GM12878 (cell line): ENCODE data around the gene JAGN1. TPM values are rescaled to one million over a fixed set of nuclear protein-coding genes. Genes with fewer than 3 reads are reported as not detected.
A peak's percentile ranks its signal among the peaks of the same experiment; 100 is the strongest.

Experiments used
- ATAC-seq: fragments of 200-7000 bp; cut with Tn5 transposase; 3 replicates; pipeline ENCODE4 v1.9.1; 2020; ENCODE audit warnings: mild to moderate bottlenecking, moderate library complexity
- BruUV-seq: library from RNA; stranded (reverse); fragments of 400-500 nt; replicated peaks from 2 replicates; lab custom pipeline; 2021; lab: Mats Ljungman, UMichigan
- CTCF ChIA-PET: fragments of 300-600 bp; sonication (Branson Sonifier 250); formaldehyde crosslinking; extraction: SDS; loops from one replicate; lab custom pipeline; 2021; ENCODE audit warnings: inconsistent platforms; lab: Yijun Ruan, JAX
- POLR2A ChIA-PET: fragments of 350-600 bp; formaldehyde crosslinking; extraction: SDS; loops from one replicate; lab custom pipeline; 2021; ENCODE audit warnings: inconsistent platforms; lab: Charles Lee
- RAD21 ChIA-PET: fragments of 300-600 bp; sonication (Branson Sonifier 250); formaldehyde crosslinking; loops from one replicate; lab custom pipeline; 2023; ENCODE audit warnings: antibody characterized with exemption; ENCODE audit not compliant: unreplicated experiment; lab: Charles Lee
- SMC1A ChIA-PET: fragments of 300-600 bp; sonication (Branson Sonifier 250); formaldehyde crosslinking; loops from one replicate; lab custom pipeline; 2023; ENCODE audit not compliant: unreplicated experiment, uncharacterized antibody; lab: Charles Lee
- DNase-seq: peaks from one replicate; pipeline ENCODE4 v3.0.0-alpha.2; 2011; ENCODE audit warnings: low read depth, low spot score
- FAIRE-seq: peaks from 3 replicates; lab custom pipeline; 2011; peaks lifted over from hg19 to GRCh38; lab: Jason Lieb, UNC
- H2AFZ ChIP-seq: 2 replicates; pipeline ENCODE4 v1.6.0; 2011; ENCODE audit warnings: low read depth, low read length, control low read depth; ENCODE audit not compliant: control insufficient read depth
- H3K27ac ChIP-seq: 2 replicates; pipeline ENCODE4 v1.5.1; 2011; ENCODE audit warnings: control low read depth; ENCODE audit not compliant: control insufficient read depth, insufficient read depth
- H3K27me3 ChIP-seq, 2 experiments: replicated peaks in 1 of 2; 2 replicates each; pipeline versions ENCODE4 v1.6.0 to v1.6.1; 2011; ENCODE audit warnings: low read length in 1 of 2; ENCODE audit not compliant: control insufficient read depth in 2 of 2, insufficient read depth in 2 of 2
- H3K36me3 ChIP-seq, 2 experiments: 2 replicates each; pipeline ENCODE4 v1.5.1; 2011; ENCODE audit warnings: low read length in 1 of 2; ENCODE audit not compliant: control insufficient read depth in 2 of 2, insufficient read depth in 2 of 2
- H3K4me1 ChIP-seq: 2 replicates; pipeline ENCODE4 v1.6.1; 2011; ENCODE audit warnings: mild to moderate bottlenecking, low read length, moderate library complexity, mixed read lengths; ENCODE audit not compliant: control insufficient read depth, insufficient read depth
- H3K4me2 ChIP-seq: 2 replicates; pipeline ENCODE4 v1.6.0; 2011; ENCODE audit warnings: control low read depth; ENCODE audit not compliant: control insufficient read depth, insufficient read depth
- H3K4me3 ChIP-seq: fragments of 200-600 bp; sonication (generic); 2 replicates; pipeline ENCODE4 v1.5.1; 2016
- H3K79me2 ChIP-seq: 2 replicates; pipeline ENCODE4 v1.6.0; 2011; ENCODE audit warnings: low read length; ENCODE audit not compliant: control insufficient read depth, insufficient read depth
- H3K9ac ChIP-seq: 2 replicates; pipeline ENCODE4 v1.8.0; 2011; ENCODE audit warnings: low read length, control low read depth, mixed read lengths; ENCODE audit not compliant: control insufficient read depth, insufficient read depth
- H3K9me3 ChIP-seq: replicated peaks from 3 replicates; pipeline ENCODE4 v1.5.1; 2011; ENCODE audit warnings: mild to moderate bottlenecking, low read length; ENCODE audit not compliant: control insufficient read depth, insufficient read depth
- H4K20me1 ChIP-seq: 2 replicates; pipeline ENCODE4 v1.6.0; 2011; ENCODE audit not compliant: control insufficient read depth, insufficient read depth
- CEBPB ChIP-seq, 2 experiments: fragments of 150-350 bp in 1 of 2; IDR thresholded peaks; 2 replicates each; pipeline ENCODE4 v1.6.1; 2012 to 2014; ENCODE audit warnings: low read depth in 2 of 2, low read length in 2 of 2, borderline replicate concordance in 1 of 2, inconsistent platforms in 1 of 2
- ESRRA ChIP-seq: IDR thresholded peaks from 2 replicates; pipeline ENCODE4 v1.6.1; 2012; ENCODE audit warnings: mild to moderate bottlenecking, low read length, improper control_type of control experiment
- NBN ChIP-seq: fragments of 450-650 bp; IDR thresholded peaks from 2 replicates; pipeline ENCODE4 v1.6.1; 2016
- POLR2A ChIP-seq: IDR thresholded peaks from 2 replicates; pipeline ENCODE4 v1.6.1; 2011; ENCODE audit warnings: low read depth, mild to moderate bottlenecking, low read length
- SMARCA5 ChIP-seq: fragments of 450-650 bp; IDR thresholded peaks from 2 replicates; pipeline ENCODE4 v1.6.1; 2017; ENCODE audit warnings: mild to moderate bottlenecking
- SP1 ChIP-seq: IDR thresholded peaks from one replicate; pipeline ENCODE4 v1.6.1; 2011; ENCODE audit warnings: low read depth, low read length
- TARDBP ChIP-seq: IDR thresholded peaks from 2 replicates; pipeline ENCODE4 v1.6.1; 2016; ENCODE audit warnings: borderline replicate concordance
- TCF3 ChIP-seq: IDR thresholded peaks from 2 replicates; pipeline ENCODE4 v1.6.1; 2012; ENCODE audit warnings: low read depth, mild to moderate bottlenecking, low read length, borderline replicate concordance; ENCODE audit not compliant: insufficient read depth
- ZNF24 ChIP-seq: fragments of 450-650 bp; IDR thresholded peaks from 2 replicates; pipeline ENCODE4 v1.6.1; 2017; ENCODE audit warnings: antibody characterized with exemption, mild to moderate bottlenecking
- WGBS: methylation state at CpG from one replicate; pipeline ENCODE4 v1.1.6; 2016; ENCODE audit warnings: low lambda C conversion rate; ENCODE audit not compliant: insufficient replicate concordance, insufficient coverage; ENCODE audit errors: missing lambda C conversion rate; 5-methylcytosine and 5-hydroxymethylcytosine counted together
- in situ Hi-C: fragments of 300-500 bp; cut with MboI; formaldehyde crosslinking; loops from 9 replicates; pipeline ENCODE4 v1.14.3; 2018; ENCODE audit warnings: mixed read lengths
- intact Hi-C: fragments of 100-400 bp; cut with micrococcal nuclease; formaldehyde crosslinking; loops from one replicate; pipeline ENCODE4 v1.14.2; 2022; ENCODE audit not compliant: unreplicated experiment
- polyA plus RNA-seq, 11 experiments: library from polyadenylated mRNA; depleted of rRNA in 4 of 11; unstranded in 6 of 11; stranded (reverse) in 5 of 11; fragments of >200 nt; fragmentation: Nextera tagmentation in 4 of 11; fragmentation: Illumina TruSeq in 1 of 11; extraction: Ambion mirVana in 4 of 11; extraction: Trizol in 1 of 11; gene quantifications; 1 replicate in 1 of 11; 2 replicates in 10 of 11; pipeline versions ENCODE4 v1.2.1 to v1.2.3, GENCODE V29; 2011 to 2016; ENCODE audit warnings: inconsistent platforms in 2 of 11, missing spikeins in 2 of 11, low read depth in 1 of 11
- total RNA-seq, 4 experiments: library from RNA; depleted of rRNA in 3 of 4; stranded (reverse); fragments of >200 nt in 3 of 4; fragmentation: Illumina TruSeq in 1 of 4; extraction: Trizol in 1 of 4; gene quantifications; 2 replicates each; pipeline versions ENCODE4 v1.2.1 to v1.2.3, GENCODE V29; 2013 to 2021
- TF ChIP-seq, protein P1 (sequence below): IDR thresholded peaks from 2 replicates; pipeline ENCODE4 v1.6.1; 2012; ENCODE audit warnings: mild to moderate bottlenecking, low read depth, low read length
- TF ChIP-seq, protein P2 (sequence below): fragments of 450-650 bp; IDR thresholded peaks from 2 replicates; pipeline ENCODE4 v1.6.1; 2014; ENCODE audit warnings: mild to moderate bottlenecking

JAGN1 gene
- total and polyA plus RNA-seq, 10 of the 15 experiments (the other 5 are each of a cell fraction or from before 2014, with no cell fraction given), result 23.3 to 56.0 (median 35.4) TPM

DNA sequence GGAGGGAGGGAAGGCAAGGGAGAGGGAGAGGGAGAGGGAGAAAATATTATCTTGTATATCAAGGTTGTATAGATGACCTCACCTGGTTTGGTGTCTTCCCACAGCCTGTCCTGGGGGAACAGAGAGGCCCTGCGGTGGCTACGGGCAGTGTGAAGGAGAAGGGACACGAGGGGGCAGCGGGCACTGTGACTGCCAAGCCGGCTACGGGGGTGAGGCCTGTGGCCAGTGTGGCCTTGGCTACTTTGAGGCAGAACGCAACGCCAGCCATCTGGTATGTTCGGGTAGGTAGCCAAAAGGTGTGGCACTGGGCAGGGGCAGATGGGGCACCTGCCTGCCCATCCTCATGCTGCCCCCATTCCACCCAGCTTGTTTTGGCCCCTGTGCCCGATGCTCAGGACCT, 50.3 kb downstream of the JAGN1 start:
- no peaks in the 10 kb centered on the region for H4K20me1 ChIP-seq
- 94% methylated on average over 10 of the region's 10 CpGs for WGBS
- in situ Hi-C loops (no loop called here), intact Hi-C loops (no loop called here)
- H3K36me3 ChIP-seq, result peaks cover 0 to 4% of the 10 kb centered on the region in 2 experiments; a peak in 3 of 4 replicates
- no peak for ATAC-seq
- no peak overlapping the region for H2AFZ ChIP-seq
- H3K4me3 ChIP-seq, result no peak overlapping the region
- no peak overlapping the region for H3K9ac ChIP-seq
- H3K4me1 ChIP-seq, result no peaks in the 10 kb centered on the region
- H3K27me3 ChIP-seq, result no peaks in the 10 kb centered on the region
- H3K79me2 ChIP-seq, result 0 out of 2 replicates have a peak, but pooled peaks cover 2% of the 10 kb centered on the region
- no TSS peak for BruUV-seq
- no peak for TF ChIP-seq NBN
- peak; percentile 47 for TF ChIP-seq POLR2A
- SMC1A ChIA-PET, result interaction anchor here (0.7 kb wide), 1 partner anchor 249 kb away, joined by 3 read pairs; no protein-coding TSS in a partner anchor
- DNase-seq, result no peak
- FAIRE-seq, result no peak
- POLR2A ChIA-PET, result no interaction called here
- H3K27ac ChIP-seq, result no peak overlapping the region
- no peak overlapping the region for H3K4me2 ChIP-seq
- CTCF ChIA-PET, result interaction anchor here (2.2 kb wide), 1 partner anchor 8 kb away, joined by 6 read pairs; no protein-coding TSS in a partner anchor
- RAD21 ChIA-PET, result no interaction called here
- no peaks in the 10 kb centered on the region for H3K9me3 ChIP-seq

DNA sequence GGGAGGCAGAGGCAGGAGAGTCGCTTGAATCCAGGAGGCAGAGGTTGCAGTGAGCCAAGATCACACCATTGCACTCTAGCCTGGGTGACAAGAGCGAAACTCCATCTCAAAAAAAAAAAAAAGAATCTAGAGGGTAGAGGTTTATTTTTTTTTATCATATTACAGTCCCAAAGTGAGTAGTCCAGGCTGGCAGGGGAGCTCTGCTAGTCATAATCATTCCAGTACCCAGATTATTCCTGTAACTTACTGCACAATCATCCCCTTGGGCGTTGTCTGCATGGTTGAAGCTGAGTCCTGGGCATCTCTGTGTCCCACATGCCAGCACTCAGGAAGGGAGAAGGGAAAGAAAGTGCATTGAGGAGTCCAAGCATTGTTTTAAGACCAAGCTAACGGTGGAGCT, 51.8 kb downstream of the JAGN1 start:
- no peak for ATAC-seq
- SMC1A ChIA-PET, result no interaction called here
- POLR2A ChIA-PET, result interaction anchor here (0.6 to 1.4 kb wide), 3 partner anchors 9 to 230 kb away, joined by 3 to 5 read pairs (median 4); no protein-coding TSS in a partner anchor

More for the DNA sequence above, 51.8 kb downstream of the JAGN1 start:
- Histone ChIP-seq H2AFZ (no peak overlapping the region), H3K4me3 (no peak overlapping the region), H3K36me3 (peaks cover 0 to 5% of the 10 kb centered on the region in 2 experiments; a peak in 3 of 4 replicates), H3K9me3 (no peaks in the 10 kb centered on the region), H3K9ac (no peak overlapping the region), H3K4me1 (no peaks in the 10 kb centered on the region), H3K4me2 (no peak overlapping the region), H3K79me2 (no peaks in the 10 kb centered on the region), H3K27ac (no peak overlapping the region), H3K27me3 (no peaks in the 10 kb centered on the region), H4K20me1 (no peaks in the 10 kb centered on the region)
- no peak for TF ChIP-seq TCF3
- no peak for TF ChIP-seq SMARCA5
- no peak for TF ChIP-seq TARDBP
- no peak for TF ChIP-seq ZNF24
- no peak for TF ChIP-seq ESRRA
- TF ChIP-seq, protein P1, sequence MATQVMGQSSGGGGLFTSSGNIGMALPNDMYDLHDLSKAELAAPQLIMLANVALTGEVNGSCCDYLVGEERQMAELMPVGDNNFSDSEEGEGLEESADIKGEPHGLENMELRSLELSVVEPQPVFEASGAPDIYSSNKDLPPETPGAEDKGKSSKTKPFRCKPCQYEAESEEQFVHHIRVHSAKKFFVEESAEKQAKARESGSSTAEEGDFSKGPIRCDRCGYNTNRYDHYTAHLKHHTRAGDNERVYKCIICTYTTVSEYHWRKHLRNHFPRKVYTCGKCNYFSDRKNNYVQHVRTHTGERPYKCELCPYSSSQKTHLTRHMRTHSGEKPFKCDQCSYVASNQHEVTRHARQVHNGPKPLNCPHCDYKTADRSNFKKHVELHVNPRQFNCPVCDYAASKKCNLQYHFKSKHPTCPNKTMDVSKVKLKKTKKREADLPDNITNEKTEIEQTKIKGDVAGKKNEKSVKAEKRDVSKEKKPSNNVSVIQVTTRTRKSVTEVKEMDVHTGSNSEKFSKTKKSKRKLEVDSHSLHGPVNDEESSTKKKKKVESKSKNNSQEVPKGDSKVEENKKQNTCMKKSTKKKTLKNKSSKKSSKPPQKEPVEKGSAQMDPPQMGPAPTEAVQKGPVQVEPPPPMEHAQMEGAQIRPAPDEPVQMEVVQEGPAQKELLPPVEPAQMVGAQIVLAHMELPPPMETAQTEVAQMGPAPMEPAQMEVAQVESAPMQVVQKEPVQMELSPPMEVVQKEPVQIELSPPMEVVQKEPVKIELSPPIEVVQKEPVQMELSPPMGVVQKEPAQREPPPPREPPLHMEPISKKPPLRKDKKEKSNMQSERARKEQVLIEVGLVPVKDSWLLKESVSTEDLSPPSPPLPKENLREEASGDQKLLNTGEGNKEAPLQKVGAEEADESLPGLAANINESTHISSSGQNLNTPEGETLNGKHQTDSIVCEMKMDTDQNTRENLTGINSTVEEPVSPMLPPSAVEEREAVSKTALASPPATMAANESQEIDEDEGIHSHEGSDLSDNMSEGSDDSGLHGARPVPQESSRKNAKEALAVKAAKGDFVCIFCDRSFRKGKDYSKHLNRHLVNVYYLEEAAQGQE, result no peak
- no peak for TF ChIP-seq SP1
- no peak for TF ChIP-seq CEBPB (IDR thresholded peaks at IDR 0.05; ENCODE audit: borderline replicate concordance in 1 of 2, low read depth in 2 of 2, low read length in 2 of 2)
- TF ChIP-seq, protein P2, sequence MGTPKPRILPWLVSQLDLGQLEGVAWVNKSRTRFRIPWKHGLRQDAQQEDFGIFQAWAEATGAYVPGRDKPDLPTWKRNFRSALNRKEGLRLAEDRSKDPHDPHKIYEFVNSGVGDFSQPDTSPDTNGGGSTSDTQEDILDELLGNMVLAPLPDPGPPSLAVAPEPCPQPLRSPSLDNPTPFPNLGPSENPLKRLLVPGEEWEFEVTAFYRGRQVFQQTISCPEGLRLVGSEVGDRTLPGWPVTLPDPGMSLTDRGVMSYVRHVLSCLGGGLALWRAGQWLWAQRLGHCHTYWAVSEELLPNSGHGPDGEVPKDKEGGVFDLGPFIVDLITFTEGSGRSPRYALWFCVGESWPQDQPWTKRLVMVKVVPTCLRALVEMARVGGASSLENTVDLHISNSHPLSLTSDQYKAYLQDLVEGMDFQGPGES, result no peak
- FAIRE-seq, result no peak
- BruUV-seq, result no TSS peak
- CTCF ChIA-PET, result interaction anchor here (2.2 kb wide), 1 partner anchor 10 kb away, joined by 6 read pairs; no protein-coding TSS in a partner anchor
- 67% methylated on average over 4 of the region's 4 CpGs for WGBS
- DNase-seq, result no peak
- in situ Hi-C loops, result no loop called here
- intact Hi-C loops, result no loop called here
- RAD21 ChIA-PET, result interaction anchor here (1.4 kb wide), 1 partner anchor 9 kb away, joined by 7 read pairs; the partner anchor contains the start of gene CRELD1
